ENCODE measurements around the gene E4F1. TPM values are rescaled to one million over a fixed set of nuclear protein-coding genes. Genes with fewer than 3 reads are reported as not detected.
A peak's percentile ranks its signal among the peaks of the same experiment; 100 is the strongest.
"Not testable (repeated sequence)": the region's sequence is repeated elsewhere in the genome, so short reads cannot be mapped to it uniquely, and the experiment has no call there.

The E4F1 gene
- total RNA-seq, 2 experiments from 2014 or later: 31.8 to 33.8 TPM

GRCh38 chr16:2199621-2200139 is 23.7 kb upstream of the E4F1 start:
- no peak overlapping the region for H3K27ac ChIP-seq (ENCODE audit: low read depth in 1 of 2, low read length in 2 of 2)
- no peak for TF ChIP-seq CTCF (IDR thresholded peaks at IDR 0.05)
- intact Hi-C loops (cut with DNase I, micrococcal nuclease): loop anchor here in 1 of 2 experiments (5.0 to 10.0 kb wide), 3 partner anchors 135 to 288 kb away; partner anchors contain the start of gene CCNF
- Mint-ChIP-seq H3K9me3 (no peaks in the 10 kb centered on the region), H3K4me3 (no peak overlapping the region), H3K36me3 (ENCODE audit: low read depth) (no peaks in the 10 kb centered on the region), H3K4me1 (ENCODE audit: low read depth) (peaks cover 14% of the 10 kb centered on the region), H3K27ac (no peak overlapping the region), H3K27me3 (peaks cover 25% of the 10 kb centered on the region)
- H3K4me1 ChIP-seq (ENCODE audit: insufficient read depth, low read length): peaks cover 21% of the 10 kb centered on the region
- CTCF ChIA-PET: no interaction called here
- POLR2A ChIA-PET: no interaction called here
- H3K4me3 ChIP-seq (ENCODE audit: low read length): no peak overlapping the region
- peaks cover 0 to 9% of the 10 kb centered on the region in 2 experiments for H3K9me3 ChIP-seq (ENCODE audit: control insufficient read depth in 1 of 2, insufficient read depth in 1 of 2, low read length in 2 of 2)
- H3K27me3 ChIP-seq (ENCODE audit: control insufficient read depth in 1 of 2, insufficient read depth in 2 of 2, low read length in 2 of 2): peaks cover 28 to 30% of the 10 kb centered on the region in 2 experiments
- DNase-seq (no peak), ATAC-seq (ENCODE audit: poor library complexity) (no peak)
- no peaks in the 10 kb centered on the region for H3K36me3 ChIP-seq (ENCODE audit: insufficient read depth, low read length)

GRCh38 chr16:2200313-2200712 is 23.1 kb upstream of the E4F1 start:
- Mint-ChIP-seq H3K27ac (no peak overlapping the region), H3K9me3 (no peaks in the 10 kb centered on the region), H3K4me3 (no peak overlapping the region), H3K36me3 (ENCODE audit: low read depth) (no peaks in the 10 kb centered on the region), H3K27me3 (peaks cover 20% of the 10 kb centered on the region), H3K4me1 (ENCODE audit: low read depth) (peaks cover 10% of the 10 kb centered on the region)
- H3K4me1 ChIP-seq (ENCODE audit: insufficient read depth, low read length): peaks cover 19% of the 10 kb centered on the region
- intact Hi-C loops (cut with DNase I, micrococcal nuclease): no loop called here
- DNase-seq: no peak
- peaks cover 0 to 4% of the 10 kb centered on the region in 2 experiments for H3K9me3 ChIP-seq (ENCODE audit: control insufficient read depth in 1 of 2, insufficient read depth in 1 of 2, low read length in 2 of 2)
- H3K27ac ChIP-seq (ENCODE audit: low read depth in 1 of 2, low read length in 2 of 2): no peak overlapping the region
- ChIA-PET CTCF (no interaction called here), POLR2A (no interaction called here)
- H3K27me3 ChIP-seq (ENCODE audit: control insufficient read depth in 1 of 2, insufficient read depth in 2 of 2, low read length in 2 of 2): peaks cover 21 to 23% of the 10 kb centered on the region in 2 experiments
- H3K36me3 ChIP-seq (ENCODE audit: insufficient read depth, low read length): no peaks in the 10 kb centered on the region
- ATAC-seq (ENCODE audit: poor library complexity): no peak
- no peak overlapping the region for H3K4me3 ChIP-seq (ENCODE audit: low read length)
- no peak for TF ChIP-seq CTCF (IDR thresholded peaks at IDR 0.05)

DNA sequence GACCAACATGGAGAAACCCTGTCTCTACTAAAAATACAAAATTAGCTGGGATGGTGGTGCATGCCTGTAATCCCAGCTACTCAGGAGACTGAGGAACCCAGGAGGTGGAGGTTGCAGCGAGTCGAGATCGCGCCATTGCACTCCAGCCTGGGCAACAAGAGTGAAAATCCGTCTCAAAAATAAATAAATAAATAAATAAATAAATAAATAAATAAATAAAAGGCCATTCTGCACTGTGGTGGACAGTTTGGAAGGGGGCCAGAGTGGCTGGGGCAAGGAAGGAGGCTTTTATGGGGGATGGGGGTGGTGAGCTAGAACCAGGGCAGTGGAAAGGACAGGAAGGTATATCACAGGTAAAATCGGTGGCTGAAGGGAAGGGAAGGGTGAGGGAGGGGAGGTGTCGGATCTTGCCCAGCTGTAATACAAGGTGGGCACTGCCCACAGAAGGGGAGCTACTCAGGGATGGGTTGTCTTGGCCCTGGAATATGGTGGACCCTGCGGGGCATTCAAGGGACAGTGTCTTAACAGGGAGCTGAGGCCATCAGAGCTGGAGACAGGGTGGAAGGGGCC is 20.2 kb upstream of the E4F1 start:
- H3K4me3 ChIP-seq (ENCODE audit: low read length); H3K9me3 Mint-ChIP-seq; H3K9me3 ChIP-seq (ENCODE audit: control insufficient read depth in 1 of 2, insufficient read depth in 1 of 2, low read length in 2 of 2); intact Hi-C loops (cut with DNase I, micrococcal nuclease); H3K27me3 Mint-ChIP-seq; ATAC-seq (ENCODE audit: poor library complexity); CTCF ChIA-PET; DNase-seq; H3K27ac ChIP-seq (ENCODE audit: low read depth in 1 of 2, low read length in 2 of 2); H3K27me3 ChIP-seq (ENCODE audit: control insufficient read depth in 1 of 2, insufficient read depth in 2 of 2, low read length in 2 of 2): not testable (repeated sequence)
- peaks cover 23% of the 10 kb centered on the region for H3K4me1 ChIP-seq (ENCODE audit: insufficient read depth, low read length)
- H3K4me3 Mint-ChIP-seq: peak overlapping the region; percentile 86
- POLR2A ChIA-PET: interaction anchor here (1.2 to 4.8 kb wide), 2 partner anchors 12 to 48 kb away, joined by 5 to 47 read pairs; partner anchors contain the start of genes PGP and TRAF7
- peak overlapping the region; percentile 53 for H3K27ac Mint-ChIP-seq
- H3K36me3 Mint-ChIP-seq (ENCODE audit: low read depth): peaks cover 13% of the 10 kb centered on the region
- peaks cover 17% of the 10 kb centered on the region for H3K36me3 ChIP-seq (ENCODE audit: insufficient read depth, low read length)
- H3K4me1 Mint-ChIP-seq (ENCODE audit: low read depth): peaks cover 14% of the 10 kb centered on the region
